Hematopoietic multipotent progenitor cell treated with erythropoietin and hydrocortisone succinate and interleukin-3 and kit ligand, for 6 days (in vitro differentiated cells): ENCODE data around the gene MYADML2.

Experiments used
- DNase-seq: peaks from one replicate; pipeline ENCODE4 v3.0.0-alpha.2; 2015

Gene MYADML2

DNA sequence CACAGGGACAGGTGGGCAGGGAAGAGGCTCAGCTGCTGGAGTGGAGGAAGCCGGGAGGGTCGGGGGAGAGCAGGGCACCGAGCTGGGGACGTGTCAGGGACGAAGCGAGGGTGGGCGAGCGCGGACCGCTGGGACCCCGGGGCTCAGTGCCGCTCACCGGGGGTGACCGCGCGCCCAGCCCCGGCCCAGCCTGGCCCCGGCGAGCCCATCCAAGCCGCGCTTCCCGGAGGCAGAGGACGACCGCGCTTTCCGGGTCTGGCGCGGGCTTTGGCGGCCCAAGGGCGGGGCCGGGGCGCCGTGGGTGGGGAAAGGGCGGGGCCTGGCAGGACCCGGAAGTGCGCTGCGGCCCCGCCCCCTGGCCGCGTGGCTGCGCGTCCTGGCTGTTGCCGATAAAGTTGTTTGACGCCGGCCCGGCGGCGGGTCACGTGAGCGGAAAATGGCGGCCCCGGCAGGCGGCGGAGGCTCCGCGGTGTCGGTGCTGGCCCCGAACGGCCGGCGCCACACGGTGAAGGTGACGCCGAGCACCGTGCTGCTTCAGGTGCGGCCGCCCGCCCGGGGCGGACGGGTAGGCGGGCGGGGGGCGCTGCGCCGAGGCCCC is 30.3 kb upstream of the MYADML2 start, which contains the start of gene ASPSCR1:
Gene ASPSCR1 (plus strand): TSS at position 419 of the 598 bp plus-strand sequence. CDS start 18 bp downstream, at position 437.
- DNase-seq, result peak; percentile 92

GRCh38 chr17:81976332-81977210 is 29.5 kb upstream of the MYADML2 start:
- DNase-seq, result no peak

DNA sequence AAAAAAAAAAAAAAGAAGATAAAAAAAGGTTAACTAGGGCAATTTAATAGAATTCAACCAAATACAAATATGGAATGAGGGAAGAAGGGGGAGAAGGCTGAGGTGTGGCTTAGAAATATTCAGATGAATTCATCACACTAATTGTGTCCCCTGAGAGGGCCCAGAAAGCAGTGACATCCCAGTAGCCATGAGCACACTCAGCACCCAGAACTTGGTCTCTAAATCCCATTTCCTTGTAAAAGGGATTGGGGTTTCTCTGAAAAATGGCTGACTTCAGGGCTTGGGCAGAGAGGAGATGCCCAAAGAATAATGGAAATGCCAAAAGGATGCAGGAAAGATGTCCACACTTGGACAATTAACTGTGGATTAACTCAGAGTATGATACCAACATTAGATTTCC is 26.4 kb upstream of the MYADML2 start:
- DNase-seq, result no peak

DNA sequence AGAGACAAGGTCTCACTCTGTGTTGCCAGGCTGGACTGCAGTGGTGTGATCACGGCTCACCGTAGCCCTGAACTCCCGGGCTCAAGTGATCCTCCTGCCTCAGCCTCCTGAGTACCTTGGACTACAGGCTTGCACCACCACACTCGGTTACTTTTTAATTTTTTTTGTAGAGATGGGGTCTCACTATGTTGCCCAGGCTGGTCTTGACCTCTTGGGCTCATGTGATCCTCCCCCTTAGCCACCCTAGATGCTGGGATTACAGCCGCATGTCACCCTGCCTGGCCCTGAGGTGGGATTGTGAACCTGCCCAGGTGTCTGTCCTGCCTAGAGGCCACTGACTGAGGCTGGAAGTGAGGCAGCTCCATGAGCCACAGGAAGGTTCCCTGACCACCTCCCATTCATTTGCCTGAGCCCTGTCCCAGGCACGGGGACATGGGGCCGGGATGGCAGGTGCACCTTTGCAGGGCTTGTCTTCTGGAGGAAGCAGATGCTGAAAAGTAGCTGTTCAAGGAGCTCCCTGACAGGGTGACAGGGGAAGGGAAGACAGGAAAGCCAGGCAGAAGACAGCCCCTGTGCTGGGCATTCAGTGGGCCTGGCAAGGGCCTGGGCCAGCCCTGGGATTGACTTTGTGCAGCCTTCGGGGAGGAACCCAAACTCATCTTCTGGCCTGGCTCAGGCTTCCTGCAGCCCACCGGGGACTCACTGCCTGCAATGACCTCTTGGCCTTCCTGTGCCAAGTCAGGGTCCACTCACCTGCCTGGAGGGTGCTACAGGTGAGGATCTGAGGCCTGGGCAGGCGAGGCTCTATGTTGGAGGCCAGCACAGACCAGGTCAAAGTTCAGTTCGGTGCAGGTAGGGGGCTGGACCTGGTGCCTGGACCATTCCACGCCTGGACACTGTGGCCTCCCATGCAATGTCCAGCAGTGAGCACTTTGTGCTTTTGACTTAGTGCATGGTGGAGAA is 22.1 kb upstream of the MYADML2 start:
- no peak for DNase-seq

DNA sequence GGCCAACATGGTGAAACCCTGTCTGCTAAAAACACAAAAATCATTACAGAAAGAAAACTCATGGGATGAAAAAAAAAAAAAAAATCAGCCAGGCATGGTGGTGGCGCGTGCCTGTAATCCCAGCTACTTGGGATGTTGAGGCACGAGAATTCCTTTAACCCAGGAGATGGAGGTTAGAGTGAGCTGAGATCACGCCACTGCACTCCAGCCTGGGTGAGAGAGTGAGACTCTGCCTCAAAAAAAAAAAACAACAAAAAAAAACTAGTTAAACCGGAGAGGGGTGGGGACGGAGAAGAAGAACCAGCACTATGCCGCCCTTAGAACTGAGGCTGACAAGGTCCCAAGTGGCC is 21.3 kb upstream of the MYADML2 start:
- no peak for DNase-seq

DNA sequence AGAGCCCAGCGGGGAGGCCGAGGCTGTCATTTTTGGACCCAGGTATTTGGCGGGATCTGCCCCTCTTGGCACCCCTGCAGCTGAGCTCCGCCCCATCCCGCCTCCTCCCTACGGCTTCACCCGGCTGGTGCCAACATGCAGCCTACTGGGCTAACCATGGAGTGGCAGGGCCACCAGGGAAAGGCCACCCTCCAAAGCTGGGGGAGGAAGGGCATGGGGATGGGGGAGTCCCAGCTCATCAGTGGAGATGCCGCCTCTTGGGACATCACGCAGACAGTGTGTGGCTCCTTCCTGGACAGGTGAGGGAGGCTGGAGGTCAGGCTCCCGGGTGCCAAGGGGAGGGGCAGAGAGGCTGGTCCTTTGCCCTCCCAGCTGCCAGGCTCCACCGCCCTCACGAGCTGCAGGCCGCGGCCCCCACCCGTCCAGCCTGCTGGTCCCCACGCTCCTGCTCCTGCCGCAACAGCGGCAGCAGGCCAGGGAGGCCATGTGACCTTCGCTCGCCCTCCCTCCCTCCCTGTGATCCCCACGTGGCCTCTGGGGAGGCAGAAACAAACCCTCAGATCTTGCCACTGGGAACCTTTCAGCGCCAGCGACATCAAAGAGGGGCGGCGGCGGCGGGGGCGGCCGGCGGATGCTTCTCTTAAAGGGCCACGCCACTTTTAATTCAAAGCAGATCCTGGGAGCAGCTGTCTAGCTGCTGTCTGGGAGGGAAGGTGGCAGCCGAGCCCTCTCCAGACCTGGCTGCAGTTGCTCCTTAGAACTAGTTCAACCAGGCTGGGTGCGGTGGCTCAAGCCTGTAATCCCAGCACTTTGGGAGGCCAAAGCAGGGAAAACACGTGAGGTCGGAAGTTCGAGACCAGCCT is 20.7 kb upstream of the MYADML2 start:
- peak; percentile 91 for DNase-seq

DNA sequence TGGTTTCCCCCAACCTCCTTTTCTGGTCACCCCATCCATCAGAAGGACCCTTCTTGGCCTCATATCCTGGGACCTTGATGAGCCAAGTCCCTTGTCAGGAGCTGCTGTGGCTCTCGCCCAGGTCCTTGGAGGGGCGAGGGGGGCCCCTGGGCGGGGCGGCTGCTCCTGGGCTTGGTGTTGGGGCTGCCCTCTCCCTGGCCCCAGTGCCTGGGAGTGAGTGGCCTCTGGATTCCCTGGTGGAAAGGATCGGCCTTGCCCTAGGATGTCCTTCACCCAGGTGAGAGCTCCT is 20.2 kb upstream of the MYADML2 start:
- DNase-seq, result no peak

DNA sequence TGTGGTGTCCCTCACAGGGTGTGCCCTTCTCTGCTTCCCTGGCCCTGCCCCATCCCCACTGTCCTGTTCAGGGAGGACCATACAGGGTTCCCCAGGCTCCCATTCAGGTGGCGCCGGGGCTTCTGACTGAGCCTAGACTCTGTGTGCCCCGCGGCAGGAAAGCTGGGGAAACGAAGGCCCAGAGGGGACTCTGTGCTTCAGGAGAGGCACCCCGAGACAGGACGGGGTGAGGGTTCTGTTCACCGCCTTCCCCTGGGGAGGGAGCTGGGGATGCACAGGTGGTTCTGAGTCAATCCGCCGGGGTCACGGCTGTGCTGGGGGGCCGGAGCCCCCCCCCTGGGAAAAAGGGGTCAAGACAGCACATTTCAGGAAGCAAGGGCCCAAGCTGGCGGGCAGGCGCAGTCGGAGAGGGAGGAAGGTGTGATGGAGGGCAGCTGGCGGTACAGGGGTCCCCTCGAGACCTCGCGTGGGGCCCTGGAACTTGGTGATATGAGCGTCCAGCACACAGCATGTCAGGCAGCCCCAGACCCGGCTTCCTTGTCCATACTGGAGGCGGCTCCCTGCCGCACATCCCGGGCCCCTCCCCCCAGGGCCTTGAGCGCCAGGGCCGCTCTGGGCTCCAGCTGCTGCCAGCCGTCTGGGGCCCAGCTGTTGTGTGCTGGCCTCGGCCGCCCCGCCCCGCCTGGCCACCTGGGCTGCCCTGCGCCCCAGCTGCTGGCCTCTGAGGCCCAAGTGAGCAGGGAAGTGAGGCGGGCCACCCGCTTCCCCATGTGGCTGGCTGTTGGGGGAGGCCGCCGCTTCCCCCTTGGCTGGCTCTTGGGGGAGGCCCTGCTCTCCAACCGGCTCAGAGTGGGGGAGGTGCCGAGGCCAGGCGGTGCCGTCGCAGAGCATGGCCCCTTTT is 19.6 kb upstream of the MYADML2 start:
- DNase-seq, result peak; percentile 60

DNA sequence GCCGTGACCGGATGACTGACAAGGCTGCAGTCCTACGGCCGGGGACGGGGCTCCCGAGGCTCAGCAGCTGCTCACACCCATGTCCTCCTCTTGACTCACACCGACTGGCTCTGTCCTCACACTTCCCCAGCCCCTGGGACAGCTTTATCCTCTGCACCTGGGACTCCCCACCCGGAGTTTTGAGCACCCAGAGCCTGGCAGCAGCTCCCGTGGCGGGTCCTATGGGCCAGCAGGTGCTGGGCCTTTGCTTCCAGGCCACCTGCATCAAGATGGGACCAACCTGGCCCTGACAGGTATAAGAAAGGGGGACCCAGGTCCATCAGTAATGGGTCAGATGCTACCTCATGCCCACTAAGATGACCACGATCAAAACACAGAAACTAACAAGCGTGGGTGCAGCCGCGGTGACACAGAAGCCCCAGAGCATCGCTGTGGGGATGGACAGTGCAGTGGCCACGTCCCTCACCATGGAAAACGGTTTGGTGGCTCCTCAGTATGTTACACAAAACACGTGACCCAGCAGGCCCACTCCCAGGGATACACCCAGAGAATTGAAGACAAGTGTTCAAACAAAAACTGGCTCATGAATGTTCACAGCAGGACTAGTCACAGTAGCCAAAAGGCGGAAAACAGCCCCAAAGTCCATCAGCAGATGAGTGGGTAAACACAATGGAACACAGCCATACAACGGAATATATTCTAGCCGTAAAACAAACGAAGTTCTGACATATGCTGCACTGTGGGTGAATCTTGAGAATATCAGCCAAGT is 17.2 kb upstream of the MYADML2 start:
- DNase-seq, result no peak

GRCh38 chr17:81962499-81963441 is 15.7 kb upstream of the MYADML2 start:
- no peak for DNase-seq

- no peak for DNase-seq
Measured at GRCh38 chr17:81961521-81962498, 14.8 kb upstream of the MYADML2 start.

GRCh38 chr17:81961087-81961511 is 14.1 kb upstream of the MYADML2 start, which contains the start of gene NOTUM:
Gene NOTUM, minus strand, starts transcription at chr17:81961187. Its CDS starts 278 bp downstream, at chr17:81960909.
- peak; percentile 67 for DNase-seq

DNA sequence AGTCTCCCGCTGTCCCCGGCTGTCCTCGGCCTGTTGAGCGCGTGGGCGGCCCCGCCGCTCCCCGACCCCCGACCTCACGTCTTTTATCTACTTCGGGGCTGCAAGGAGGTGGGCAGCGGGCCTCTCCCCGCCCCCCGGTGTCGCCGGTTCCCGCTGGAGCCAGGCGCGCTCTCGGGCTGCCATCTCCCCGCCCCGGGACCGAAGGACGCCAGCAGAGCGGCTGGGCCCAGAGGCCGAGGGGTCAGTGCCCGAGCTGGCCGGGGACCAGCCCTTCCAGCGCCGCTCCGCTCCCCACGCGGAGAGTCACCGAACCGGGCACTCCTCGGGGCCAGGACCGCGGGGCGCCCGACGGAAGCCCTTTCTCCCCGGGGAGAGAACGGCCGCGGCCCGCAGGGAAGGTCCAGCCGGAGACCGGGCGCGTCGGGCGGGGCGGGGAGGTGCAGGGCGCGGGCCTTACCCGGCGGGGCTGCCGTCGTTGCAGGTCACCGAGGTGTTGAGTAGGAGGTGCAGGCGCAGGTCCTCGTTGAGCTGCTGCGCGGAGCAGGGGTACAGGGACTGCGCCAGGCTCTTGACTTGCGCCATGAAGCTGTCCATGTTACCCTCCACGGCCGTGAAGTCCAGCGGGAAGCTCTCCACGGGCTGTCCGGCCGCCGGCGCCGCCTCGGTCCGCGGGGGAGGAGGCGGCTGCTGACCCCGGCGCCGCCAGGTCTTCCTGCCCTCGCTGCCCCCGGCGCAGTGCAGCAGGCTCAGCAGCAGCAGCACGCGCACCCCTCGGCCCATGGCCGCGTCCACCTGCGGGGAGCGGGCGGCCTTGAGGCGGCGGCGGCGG is 13.3 kb upstream of the MYADML2 start:
- DNase-seq, result no peak

DNA sequence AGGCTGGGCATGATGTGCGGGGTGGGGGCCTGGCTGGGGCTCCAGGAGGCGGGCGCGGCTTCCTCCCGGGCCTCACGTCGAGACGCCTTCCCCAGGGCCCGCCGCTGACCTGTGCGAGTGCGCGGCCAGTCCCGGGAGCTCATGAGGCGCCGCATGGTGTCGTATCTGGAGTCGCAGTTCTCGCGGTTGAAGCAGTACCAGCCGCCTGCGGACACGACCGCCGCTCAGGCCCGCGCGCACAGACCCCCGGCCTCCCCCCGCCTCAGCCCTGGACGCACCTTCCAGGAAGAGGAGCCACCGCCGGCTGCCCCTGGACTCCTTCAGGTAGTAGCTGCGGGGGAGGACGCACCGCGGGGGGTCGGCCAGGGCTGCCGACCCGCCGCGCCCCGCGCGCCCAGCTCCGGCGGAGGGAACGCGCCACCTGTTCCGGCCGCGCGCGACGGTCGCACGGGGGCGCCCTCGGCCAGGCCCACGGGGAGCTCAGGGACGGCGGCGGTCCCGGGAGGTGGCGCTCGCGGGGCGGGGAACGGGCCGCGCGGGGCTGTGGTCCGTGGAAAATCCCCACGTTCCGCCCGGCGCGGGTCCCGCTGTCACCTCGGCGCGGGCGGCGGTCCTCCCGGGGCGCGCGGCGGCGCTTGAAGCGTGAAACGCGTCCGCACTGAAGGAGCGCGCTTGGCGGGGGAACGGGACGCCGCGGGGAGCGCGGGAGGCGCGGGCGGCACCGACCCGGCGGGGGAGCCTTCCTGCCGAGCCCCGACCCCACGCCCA is 12.5 kb upstream of the MYADML2 start:
- peak; percentile 71 for DNase-seq

DNA sequence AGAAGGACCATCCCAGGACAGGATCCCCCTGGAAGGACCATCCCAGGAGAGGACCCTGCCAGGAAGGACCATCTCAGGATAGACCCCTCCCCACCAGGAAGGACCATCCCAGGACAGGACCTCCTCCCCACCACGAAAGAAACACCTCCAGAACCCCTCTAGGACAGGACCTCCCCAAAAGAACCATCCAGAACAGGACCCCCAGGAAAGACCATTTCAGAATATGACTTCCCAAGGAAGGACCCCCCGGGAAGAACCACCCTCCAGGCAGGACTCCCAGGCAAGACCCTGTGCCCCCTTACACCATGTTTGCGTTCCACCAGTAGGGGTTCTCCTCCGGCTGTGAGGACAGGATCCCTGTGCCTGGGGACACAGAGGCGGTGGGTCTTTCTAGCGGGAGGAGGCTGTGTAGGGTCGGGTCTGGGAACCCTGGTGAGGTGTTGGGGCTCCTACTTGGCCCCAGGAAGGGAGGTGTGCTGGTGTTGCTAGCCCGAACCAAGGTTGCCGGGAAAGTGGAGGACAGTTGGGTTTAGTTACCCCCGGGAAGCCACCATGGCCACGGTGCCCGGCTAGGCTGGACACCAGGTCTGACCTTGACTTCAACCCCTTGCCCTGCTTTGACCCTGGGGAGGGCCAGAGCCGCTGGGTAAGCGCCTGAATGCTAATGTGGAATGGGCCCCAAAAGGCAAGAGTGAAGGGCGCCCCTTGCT is 11.8 kb upstream of the MYADML2 start:
- DNase-seq, result no peak
